HG03460 (cell line): ENCODE measurements around the gene UBE2N.
A peak's percentile ranks its signal among the peaks of the same experiment; 100 is the strongest.
"Not testable (repeated sequence)": the region's sequence is repeated elsewhere in the genome, so short reads cannot be mapped to it uniquely, and the experiment has no call there.

Experiments used
- ATAC-seq: cut with Tn5 transposase; IDR thresholded peaks from one replicate; pipeline ENCODE4 v1.9.1; 2021; ENCODE audit not compliant: unreplicated experiment

Gene UBE2N

GRCh38 chr12:93415723-93416464 lies 25.9 kb downstream of the UBE2N start:
- no peak for ATAC-seq

GRCh38 chr12:93413064-93413463 lies 28.7 kb downstream of the UBE2N start:
- no peak for ATAC-seq

- ATAC-seq = not testable (repeated sequence)
Observed at GRCh38 chr12:93412396-93412795, 29.4 kb downstream of the UBE2N start.

GRCh38 chr12:93411060-93411459 lies 30.7 kb downstream of the UBE2N start:
- not testable (repeated sequence) for ATAC-seq

GRCh38 chr12:93409343-93410187 lies 32.2 kb downstream of the UBE2N start:
- ATAC-seq = not testable (repeated sequence)

GRCh38 chr12:93408813-93409212 lies 32.9 kb downstream of the UBE2N start:
- ATAC-seq = no peak

- no peak for ATAC-seq
Observed at GRCh38 chr12:93407963-93408283, 33.8 kb downstream of the UBE2N start.

- no peak for ATAC-seq
Observed at GRCh38 chr12:93407054-93407962, 34.4 kb downstream of the UBE2N start.

- no peak for ATAC-seq
Observed at GRCh38 chr12:93404961-93405849, 36.5 kb downstream of the UBE2N start.

GRCh38 chr12:93403988-93404803 lies 37.6 kb downstream of the UBE2N start:
- no peak for ATAC-seq

GRCh38 chr12:93402333-93403311 lies 39.1 kb downstream of the UBE2N start:
- no peak for ATAC-seq

- ATAC-seq = peak; percentile 82
Observed at GRCh38 chr12:93399183-93399863, 42.4 kb downstream of the UBE2N start.

- ATAC-seq = no peak
Observed at GRCh38 chr12:93397412-93397811, 44.3 kb downstream of the UBE2N start.

GRCh38 chr12:93393425-93393824 lies 48.3 kb downstream of the UBE2N start:
- ATAC-seq = no peak

- no peak for ATAC-seq
Observed at GRCh38 chr12:93390549-93391297, 51.0 kb downstream of the UBE2N start.

GRCh38 chr12:93390031-93390430 lies 51.7 kb downstream of the UBE2N start:
- no peak for ATAC-seq

- no peak for ATAC-seq
Observed at GRCh38 chr12:93387780-93388179, 54.0 kb downstream of the UBE2N start.
